HG02678 (cell line): ENCODE measurements around the gene RPGRIP1L.

ENCODE experiments used
- ATAC-seq: cut with Tn5 transposase; IDR thresholded peaks from one replicate; pipeline ENCODE4 v1.9.1; 2021; ENCODE audit warnings: mild to moderate bottlenecking, moderate library complexity; ENCODE audit not compliant: unreplicated experiment

RPGRIP1L gene

DNA sequence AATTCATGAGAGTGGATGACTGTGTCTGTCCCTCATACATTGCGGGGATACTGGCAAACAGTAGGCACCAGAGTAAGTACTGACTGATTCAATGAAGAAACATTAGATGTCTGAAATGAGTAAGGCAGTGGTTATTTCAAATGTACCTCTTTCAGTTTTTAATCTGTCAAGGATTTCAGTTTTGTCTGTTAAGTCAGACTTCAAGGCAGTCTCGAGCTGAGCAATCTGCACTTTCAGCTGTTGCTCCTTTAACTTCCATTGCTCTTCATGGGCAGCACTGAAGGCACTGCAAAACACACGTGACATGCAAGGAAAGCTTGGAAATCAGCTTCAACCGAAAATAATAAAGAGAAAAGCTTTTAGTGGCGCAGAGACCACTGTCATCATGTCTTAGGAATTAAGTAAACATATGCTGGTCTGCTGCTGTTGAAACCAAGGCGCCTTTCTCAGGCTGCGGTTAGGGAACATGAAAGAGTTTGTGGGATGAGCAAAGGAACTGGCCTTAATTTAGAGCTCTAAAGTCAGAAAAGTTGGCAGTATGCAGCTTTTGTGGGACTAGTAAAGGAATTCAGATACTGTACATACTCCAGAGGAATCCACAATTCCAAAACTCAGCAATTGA lies 38.8 kb downstream of the RPGRIP1L start:
- no peak for ATAC-seq

DNA sequence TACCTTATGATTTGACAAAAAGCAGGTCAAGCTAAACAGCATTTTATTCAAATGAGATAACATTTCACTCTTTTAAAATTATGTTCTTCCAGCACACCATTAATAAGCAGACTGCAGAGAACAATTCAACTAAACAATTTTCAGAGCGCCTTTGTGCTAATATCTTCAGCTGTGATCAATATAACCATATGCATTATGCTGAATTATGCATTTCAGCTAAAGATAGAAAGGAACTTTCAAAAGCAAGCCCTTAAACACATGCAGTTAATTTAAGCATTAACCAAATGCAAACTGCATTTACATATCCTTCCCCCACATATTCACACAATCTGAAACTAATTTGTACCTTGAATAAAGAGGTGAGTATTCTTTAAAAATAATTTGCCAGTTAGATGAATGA lies 41.6 kb downstream of the RPGRIP1L start:
- no peak for ATAC-seq

DNA sequence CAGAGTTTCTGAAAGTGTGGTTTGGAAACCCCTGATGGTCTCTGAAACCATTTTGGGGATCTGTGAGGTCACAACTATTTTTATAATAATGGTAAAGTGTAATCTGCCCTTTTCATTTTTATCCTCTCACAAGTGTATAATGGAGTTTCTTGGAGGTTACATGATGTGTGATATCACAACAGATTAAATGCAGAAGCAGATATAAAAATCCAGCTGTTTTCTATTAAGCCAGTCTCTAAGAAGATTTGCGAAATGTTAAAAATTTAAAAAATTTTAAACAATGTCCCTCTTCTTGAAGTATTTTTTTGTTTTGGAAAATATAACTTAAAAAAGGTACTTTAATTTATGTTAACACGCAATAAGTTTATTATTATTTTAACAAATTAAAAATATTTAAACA lies 48.7 kb downstream of the RPGRIP1L start:
- ATAC-seq = no peak

DNA sequence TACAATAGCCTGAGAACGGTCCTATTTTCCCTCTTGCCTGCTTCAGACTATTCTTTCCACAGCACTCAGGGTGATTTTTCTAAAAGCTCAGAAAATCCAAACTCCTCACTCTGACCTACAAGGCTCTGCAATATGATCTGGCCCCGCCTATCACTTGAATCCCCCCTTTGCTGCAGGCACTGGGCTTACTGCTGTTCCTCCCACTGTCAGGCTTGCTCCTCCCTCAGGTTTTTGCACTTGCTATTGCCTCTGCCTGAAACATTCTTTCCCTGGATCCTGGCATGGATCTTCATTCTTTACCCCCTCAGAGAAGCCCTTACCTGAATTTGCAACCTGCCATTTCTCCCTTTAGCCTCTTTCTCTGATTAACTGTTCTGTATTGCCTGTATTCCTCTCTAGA lies 52.3 kb downstream of the RPGRIP1L start:
- ATAC-seq = no peak

DNA sequence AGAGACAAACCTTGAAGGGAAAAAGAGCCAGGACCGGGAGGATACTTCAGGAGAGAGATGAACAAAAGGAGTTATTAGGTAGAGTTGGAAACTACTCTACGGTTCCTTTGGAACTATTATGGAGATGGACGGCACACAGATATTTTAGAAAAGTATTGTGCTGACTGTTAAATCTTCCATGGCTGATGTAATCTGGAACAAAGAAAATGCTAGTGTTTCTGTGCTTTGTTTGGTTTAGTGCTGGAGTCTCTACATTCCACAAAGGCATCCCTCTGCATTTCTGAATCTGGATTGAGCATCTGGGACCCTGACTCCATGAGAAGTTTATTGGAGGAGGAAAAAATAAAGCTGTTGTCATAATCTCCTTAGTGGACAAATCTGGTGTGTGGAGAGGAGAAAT lies 57.2 kb downstream of the RPGRIP1L start:
- no peak for ATAC-seq

DNA sequence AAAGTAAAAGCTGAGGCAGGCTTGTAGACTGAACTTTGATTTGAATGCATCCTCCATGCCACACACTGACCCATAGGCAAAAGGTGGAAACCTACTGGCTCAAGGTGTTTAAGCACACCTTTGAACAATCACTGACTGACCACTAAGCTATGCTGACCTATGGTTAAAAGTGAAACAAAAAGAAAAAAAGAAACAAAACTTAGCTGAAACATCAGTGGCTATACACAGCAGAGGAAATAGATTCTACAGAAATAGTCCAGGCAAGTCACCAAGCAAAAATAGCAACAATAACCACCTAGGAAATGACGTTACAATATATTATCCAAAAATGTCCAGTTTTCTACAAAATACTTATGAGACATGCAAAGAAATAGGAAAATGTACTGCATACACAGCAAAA lies 60.2 kb downstream of the RPGRIP1L start:
- ATAC-seq = no peak

DNA sequence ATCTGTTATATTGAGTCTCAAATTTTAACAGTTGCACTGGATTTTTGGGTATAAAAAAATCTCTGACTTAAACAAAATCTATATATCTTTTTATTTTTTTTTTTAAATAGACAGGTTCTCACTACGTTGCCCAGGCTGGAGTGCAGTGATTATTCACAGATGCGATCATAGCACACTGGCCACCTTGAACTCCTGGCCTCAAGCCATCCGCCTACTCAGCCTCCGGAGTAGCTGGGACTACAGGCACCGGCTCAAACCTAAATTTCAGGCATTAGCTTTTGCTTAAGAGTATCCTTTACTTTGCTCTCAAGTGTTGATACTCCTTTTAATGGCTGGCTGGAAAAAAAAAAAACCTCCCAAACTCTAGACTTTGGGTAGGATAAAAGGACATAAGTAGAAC lies 61.6 kb downstream of the RPGRIP1L start:
- ATAC-seq = no peak

DNA sequence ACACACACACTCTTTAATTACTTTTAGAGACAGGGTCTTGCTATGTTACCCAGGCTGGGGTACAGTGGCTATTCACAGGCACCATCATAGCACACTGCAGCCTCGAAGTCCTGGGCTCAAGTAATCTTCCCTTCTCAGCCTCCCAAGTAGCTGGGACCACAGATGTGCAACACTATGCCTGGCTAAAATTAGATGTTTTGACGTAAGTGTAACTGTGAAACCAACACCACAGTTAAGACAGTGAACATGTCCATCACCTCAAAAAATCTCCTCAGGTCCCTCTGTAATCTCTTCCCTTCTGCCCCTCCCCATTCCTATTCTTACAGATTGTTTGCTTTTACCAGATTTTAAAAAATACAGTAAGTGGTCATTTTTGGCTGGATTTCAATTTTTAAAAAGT lies 66.7 kb downstream of the RPGRIP1L start:
- ATAC-seq = no peak

DNA sequence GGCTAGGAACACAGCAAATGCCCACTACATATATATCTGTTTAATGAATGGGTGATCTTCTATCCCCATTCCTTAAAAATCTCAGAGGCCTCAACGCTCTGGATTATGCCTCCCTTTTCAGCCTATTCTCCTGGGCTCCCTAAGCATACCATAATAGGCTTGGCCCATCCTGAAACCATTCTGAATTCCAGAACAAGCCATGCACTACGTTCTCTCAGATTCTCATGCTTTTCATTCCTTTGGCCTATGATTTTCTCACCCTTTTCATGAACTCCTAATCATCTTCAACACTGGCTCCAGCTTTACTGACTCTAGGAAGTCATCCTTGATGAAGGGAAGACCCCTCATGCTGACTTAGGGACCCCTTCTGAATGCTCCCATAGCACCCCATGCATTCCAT lies 71.1 kb downstream of the RPGRIP1L start:
- no peak for ATAC-seq

DNA sequence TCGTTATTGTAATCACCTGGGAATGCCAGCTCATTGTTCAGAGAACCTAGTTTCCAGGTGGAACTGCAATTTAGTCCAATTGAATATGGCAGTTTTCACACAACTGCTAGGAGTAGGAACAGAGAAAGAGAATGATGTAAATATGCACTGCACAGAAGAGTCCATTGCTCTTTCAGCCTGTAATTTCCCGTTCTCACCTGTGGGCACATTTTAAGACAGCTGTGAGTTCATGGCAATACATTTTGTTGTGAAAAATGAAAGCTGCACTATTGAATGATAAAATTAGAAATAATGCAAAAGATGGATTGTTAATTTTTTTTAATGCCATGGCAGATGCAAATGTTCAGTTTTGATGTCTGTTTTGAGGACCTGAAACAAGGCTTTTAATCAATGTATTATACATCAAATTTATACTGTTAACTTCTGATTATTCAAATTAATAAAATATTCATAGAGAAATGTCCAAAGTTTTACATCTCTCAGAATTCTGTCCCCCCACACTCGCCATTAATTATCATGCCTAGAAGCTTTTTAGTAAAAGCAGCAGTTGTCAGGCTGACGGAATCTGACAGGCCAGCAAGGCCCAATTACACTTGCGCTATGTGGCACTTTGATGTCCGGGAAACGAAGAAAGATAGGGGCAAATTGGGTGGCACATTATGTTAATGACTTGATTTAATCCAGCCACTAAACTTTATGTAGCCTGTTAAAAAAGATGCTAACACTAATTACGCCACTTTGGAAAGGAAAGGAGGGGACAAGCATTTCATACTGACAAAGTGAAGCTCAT lies 72.2 kb downstream of the RPGRIP1L start:
- no peak for ATAC-seq

DNA sequence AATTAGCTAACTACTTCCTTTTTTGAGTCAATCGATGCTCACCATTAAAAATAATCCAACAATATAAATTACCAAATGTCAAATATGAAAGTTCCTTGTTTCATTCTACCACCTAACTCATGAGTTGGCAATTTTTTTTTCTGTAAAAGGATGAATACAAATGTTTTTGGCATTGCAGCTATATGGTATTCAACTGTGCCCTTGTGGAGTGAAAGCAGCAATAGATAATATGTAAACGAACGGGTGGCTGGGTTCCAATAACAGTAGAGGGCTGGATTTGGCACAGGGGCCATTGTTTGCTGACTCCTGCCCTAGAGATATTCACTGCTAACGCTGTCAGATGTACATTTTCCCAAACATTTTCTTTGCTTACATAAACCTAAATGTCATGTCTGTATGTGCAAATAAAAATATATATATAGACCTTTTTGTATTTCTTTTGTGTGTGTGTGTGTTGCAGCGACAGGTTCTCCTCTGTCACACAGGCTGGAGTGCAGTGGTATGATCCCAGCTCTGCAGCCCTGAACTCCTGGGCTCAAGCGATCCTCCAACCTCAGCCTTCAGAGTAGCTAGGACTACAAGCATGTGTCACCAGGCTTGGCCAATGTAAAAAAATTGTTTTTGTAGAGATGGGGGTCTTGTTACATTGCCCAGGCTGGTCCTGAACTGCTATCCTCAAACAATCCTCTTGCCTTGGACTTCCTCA lies 73.9 kb downstream of the RPGRIP1L start:
- ATAC-seq = no peak

DNA sequence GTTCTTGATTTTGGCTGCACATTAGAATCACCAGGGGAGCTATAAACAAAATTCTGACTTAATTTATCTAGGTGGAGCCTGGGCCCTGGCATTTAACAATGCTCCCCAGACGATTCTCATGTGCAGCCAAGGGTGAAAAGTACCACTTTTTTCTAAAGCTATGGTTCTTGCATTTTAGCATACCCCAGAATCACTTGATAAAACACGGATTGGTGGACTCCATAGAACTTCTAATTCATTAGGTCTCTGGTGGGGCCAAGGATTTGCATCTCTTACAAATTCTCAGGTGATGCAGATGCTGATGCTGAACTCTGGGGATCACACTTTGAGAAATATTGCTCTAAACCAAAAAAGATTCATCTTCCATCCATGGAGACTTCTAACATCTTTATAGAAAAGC lies 74.5 kb downstream of the RPGRIP1L start:
- no peak for ATAC-seq

DNA sequence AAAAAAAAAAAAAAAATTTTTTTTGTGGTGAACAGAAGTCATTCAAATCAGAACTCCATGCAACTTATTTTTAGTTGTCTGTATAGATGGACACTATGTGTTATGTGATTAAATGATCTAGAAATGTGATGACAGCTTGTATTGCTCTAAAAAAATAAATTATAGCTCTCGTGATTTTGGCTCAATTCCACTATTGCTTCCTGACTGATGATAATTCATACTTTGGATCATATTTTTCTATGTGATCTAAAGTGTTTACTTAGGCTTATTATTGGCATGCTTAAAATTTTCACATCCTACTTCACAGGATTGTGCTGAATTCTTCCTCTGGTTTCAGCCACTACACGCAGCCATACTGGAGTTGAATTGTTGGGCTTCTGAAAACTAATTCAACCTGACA lies 76.8 kb downstream of the RPGRIP1L start:
- ATAC-seq = no peak

DNA sequence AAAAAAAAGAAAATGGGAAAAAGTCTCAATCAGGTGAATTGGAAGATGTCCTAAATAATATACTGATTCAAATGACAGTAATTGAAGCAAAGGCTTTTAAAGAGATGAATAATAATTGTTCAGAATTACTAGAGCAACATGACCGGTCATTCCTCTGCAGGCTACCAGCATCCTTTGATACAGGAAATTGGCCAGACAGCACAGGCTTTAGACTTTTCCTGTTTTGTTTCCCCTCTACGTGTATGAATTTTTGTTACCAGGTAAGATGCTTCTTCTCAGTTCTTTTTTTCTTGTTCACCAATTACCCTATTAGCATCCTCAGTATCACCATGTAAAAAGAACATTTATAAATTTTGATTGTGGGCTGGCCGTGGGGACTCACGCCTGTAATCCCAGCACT lies 77.5 kb downstream of the RPGRIP1L start:
- no peak for ATAC-seq

DNA sequence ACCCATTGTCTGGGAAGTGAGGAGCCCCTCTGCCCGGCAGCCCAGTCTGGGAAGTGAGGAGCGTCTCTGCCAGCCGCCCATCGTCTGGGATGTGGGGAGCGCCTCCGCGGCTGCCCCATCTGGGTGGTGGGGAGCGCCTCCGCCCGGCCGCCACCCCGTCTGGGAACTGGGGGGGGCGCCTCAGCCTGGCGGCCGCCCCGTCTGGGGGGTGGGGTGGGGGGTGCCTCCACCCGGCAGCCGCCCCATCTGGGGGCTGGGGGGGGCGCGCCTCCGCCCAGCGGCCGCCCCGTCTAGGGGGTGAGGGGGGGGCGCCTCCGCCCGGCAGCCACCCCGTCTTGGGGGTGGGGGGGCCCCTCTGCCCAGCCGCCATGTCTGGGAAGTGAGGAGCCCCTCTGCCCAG lies 78.4 kb downstream of the RPGRIP1L start:
- no peak for ATAC-seq

DNA sequence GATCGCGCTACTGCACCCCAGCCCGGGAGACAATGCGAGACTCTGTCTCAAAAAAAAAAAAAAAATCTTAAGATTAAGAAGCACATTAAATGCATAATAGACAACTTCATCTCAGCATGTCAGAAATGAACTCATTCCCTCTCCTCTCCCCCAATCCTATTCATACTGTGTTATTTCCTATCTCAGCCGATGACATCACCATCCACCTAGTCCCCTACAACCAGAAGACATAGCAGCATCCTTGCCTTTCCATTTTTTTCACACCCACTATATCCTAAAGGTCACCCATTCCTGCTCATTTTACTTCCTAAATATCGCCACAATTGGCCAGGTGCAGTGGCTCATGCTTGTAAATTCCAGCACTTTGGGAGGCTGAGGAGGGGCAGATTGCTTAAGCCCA lies 81.3 kb downstream of the RPGRIP1L start:
- no peak for ATAC-seq

DNA sequence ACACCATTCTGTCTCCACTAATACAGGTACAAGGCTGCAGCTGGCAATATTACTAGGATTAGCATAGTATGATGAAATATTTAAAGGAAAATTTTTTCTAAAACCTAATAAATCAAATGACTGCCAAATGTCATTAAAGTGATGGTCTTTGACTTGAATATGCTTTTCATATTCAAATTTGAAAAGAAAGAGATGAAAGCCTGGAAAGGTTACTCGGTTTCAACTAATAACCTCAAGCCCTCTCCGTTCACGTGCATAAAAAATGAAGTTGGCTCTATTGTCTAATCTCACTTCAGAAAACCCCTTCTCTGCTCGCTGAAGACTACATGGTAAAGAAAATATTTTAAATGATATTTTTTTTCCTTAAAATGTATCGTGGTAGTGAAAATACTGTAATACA lies 83.2 kb downstream of the RPGRIP1L start:
- no peak for ATAC-seq

DNA sequence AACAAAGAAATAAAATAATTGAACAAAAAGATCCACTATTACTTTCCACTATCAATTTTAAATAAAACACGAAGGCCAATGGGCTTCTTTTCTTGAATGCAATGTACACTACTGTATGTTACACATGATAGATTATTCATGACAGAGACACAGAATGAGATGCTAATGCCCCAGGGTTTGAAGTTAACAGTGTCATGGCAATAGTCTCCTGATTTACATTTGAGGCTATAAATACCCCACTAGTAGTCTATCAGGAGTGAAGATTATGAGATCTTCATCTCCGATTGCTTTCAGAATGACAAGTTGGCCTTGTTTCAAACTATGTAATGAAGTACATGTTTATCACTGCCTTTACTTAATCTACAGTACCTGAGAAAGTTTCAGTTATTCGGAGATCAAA lies 84.4 kb downstream of the RPGRIP1L start:
- ATAC-seq = no peak

DNA sequence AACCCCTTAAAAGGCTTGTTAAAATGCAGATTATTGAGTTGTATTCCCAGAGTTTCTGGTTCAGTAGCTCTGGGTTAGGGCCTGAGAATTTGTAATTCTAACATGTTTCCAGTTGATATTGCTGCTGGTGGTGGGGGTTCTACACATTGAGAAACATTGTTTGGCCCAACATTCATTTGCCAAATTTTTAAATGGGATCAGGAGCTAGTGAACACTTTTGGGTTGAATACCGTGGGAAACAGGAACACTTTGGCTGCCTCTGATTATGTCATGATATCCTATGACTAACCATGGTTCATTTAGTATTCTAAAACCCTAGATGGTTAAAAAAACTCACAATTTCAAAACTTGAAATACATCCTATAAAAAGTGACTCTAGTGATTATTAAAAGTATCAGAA lies 89.3 kb downstream of the RPGRIP1L start:
- no peak for ATAC-seq

DNA sequence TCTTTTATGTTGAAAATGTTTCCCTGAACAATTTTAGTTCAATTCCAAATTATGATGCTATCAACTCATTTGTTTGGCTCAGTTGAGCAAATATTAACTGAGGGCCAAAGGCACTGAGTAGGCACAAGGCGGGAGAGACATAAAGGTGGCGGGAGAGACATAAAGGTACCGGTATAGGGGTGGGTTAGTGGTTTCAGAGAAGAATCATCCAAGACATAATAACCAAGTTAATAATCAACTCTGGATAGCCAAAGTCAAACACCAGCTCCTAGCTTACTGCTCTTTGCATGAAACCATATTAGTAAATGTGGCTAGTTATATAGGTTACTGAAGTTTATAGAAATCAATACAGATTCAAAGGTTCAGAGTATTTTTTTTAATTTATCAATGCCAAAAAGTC lies 91.7 kb downstream of the RPGRIP1L start:
- no peak for ATAC-seq

DNA sequence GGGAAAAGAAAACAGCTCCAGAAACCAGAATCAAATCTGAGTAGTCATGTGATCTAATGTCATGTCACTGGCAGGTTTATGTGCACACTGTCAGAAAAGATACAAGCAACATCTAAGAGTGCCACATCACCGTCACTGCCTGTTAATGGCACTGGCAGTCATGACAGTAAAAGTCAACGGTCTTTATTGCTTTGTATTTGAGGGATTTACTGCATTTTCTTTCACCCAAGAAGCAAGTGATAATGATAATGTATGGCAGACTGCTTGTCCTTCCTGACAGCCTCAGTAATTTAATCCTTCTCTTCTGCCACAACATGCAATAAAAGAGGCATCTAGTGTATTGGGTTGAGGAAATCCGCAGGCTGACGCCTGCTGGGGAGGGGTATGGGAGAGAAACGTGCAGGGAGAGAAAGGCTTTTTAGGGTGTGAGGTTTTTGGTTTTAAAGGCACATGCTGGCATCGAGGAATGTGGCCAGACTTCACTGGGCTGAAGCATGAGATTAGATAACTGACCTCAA lies 92.4 kb downstream of the RPGRIP1L start:
- no peak for ATAC-seq

DNA sequence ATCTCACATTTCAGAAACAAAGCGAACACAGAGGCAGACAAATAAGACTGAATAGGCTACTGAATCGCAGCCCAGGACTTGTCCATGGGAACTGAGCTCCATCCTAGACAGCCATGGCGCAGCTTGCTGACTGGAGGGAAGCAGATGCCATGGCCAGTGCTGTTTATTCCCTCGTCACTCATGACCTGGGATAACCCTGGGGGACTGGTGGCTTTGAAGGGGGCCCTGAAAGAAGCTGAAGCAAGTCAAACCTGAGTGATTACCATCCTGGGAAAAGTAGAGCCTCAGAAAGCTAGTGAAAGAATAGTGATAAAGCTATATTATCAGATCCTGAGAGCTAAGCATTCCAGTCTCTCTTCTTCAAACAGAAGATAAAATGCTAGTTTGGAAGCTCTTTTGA lies 94.1 kb downstream of the RPGRIP1L start:
- no peak for ATAC-seq
